OCI-LY3 (cell line): Measurements from ENCODE around the gene ARL3.

ENCODE experiments used
- H2AFZ ChIP-seq: fragments of 200-600, 300-600 bp; shearing (Covaris generic); 2 replicates; pipeline ENCODE4 v1.6.0; 2014; ENCODE audit warnings: antibody characterized with exemption, low read depth, low read length
- H3K27ac ChIP-seq: fragments of 200-600, 300-600 bp; sonication (generic); 2 replicates; pipeline ENCODE4 v1.5.1; 2014; ENCODE audit warnings: mild to moderate bottlenecking, low read length, moderate library complexity, mixed read lengths
- H3K27me3 ChIP-seq: fragments of 200-600, 300-600 bp; sonication (generic); 2 replicates; pipeline ENCODE4 v1.6.1; 2014; ENCODE audit warnings: low read depth, low read length, mixed read lengths
- H3K36me3 ChIP-seq: fragments of 200-600, 300-600 bp; sonication (generic); replicated peaks from 2 replicates; pipeline ENCODE3; 2014; ENCODE audit warnings: low read depth, low read length, mixed read lengths
- H3K4me1 ChIP-seq: fragments of 300-600, 200-600 bp; sonication (generic); 2 replicates; pipeline ENCODE4 v1.6.1; 2014; ENCODE audit warnings: low read length, mixed read lengths
- H3K4me2 ChIP-seq: fragments of 200-600, 300-600 bp; sonication (generic); 2 replicates; pipeline ENCODE4 v1.6.1; 2014; ENCODE audit warnings: low read length, mixed read lengths
- H3K4me3 ChIP-seq: fragments of 300-600, 200-600 bp; sonication (generic); 2 replicates; pipeline ENCODE4 v1.5.1; 2014; ENCODE audit warnings: antibody characterized with exemption, mild to moderate bottlenecking, low read length, moderate library complexity
- H3K79me2 ChIP-seq: fragments of 300-600, 200-600 bp; shearing (Covaris generic); 2 replicates; pipeline ENCODE4 v1.6.1; 2014; ENCODE audit warnings: mild to moderate bottlenecking, low read length, mixed read lengths
- H3K9ac ChIP-seq: fragments of 300-600, 200-600 bp; shearing (Covaris generic); 2 replicates; pipeline ENCODE4 v1.6.0; 2014; ENCODE audit warnings: mild to moderate bottlenecking, low read length, moderate library complexity
- H3K9me3 ChIP-seq: fragments of 200-600, 300-600 bp; shearing (Covaris generic); 2 replicates; pipeline ENCODE4 v1.6.1; 2014; ENCODE audit warnings: low read length, mixed read lengths; ENCODE audit not compliant: insufficient read depth
- H4K20me1 ChIP-seq: fragments of 200-600, 300-600 bp; sonication (generic); 2 replicates; pipeline ENCODE4 v1.6.1; 2016; ENCODE audit warnings: low read length, mixed read lengths; ENCODE audit not compliant: insufficient read depth
- CTCF ChIP-seq: fragments of 200-600, 300-600 bp; sonication (generic); IDR thresholded peaks from 2 replicates; pipeline ENCODE4 v1.5.1; 2014; ENCODE audit warnings: antibody characterized with exemption, low read length, low read depth
- EZH2phosphoT487 ChIP-seq: fragments of 200-600 bp; shearing (Covaris generic); IDR thresholded peaks from 2 replicates; pipeline ENCODE4 v1.6.1; 2018; ENCODE audit warnings: antibody characterized with exemption, mixed run types, low read depth

The ARL3 gene

GRCh38 chr10:102675011-102675665, 39.1 kb downstream of the ARL3 start:
- Histone ChIP-seq H3K4me3 (no peak overlapping the region), H3K4me2 (no peak overlapping the region), H3K79me2 (no peaks in the 10 kb centered on the region), H3K27ac (no peak overlapping the region), H3K4me1 (peaks cover 9% of the 10 kb centered on the region), H3K9me3 (no peaks in the 10 kb centered on the region), H2AFZ (no peak overlapping the region), H3K36me3 (no peaks in the 10 kb centered on the region), H3K9ac (no peak overlapping the region), H4K20me1 (no peaks in the 10 kb centered on the region), H3K27me3 (no peaks in the 10 kb centered on the region)
- no peak for TF ChIP-seq CTCF
- TF ChIP-seq EZH2phosphoT487 = no peak

- Histone ChIP-seq H3K9me3 (no peaks in the 10 kb centered on the region), H3K79me2 (no peaks in the 10 kb centered on the region), H3K27ac (no peak overlapping the region), H3K4me3 (no peak overlapping the region), H3K36me3 (no peaks in the 10 kb centered on the region), H4K20me1 (no peaks in the 10 kb centered on the region), H3K4me2 (no peak overlapping the region), H3K9ac (no peak overlapping the region), H3K27me3 (no peaks in the 10 kb centered on the region), H3K4me1 (peaks cover 9% of the 10 kb centered on the region), H2AFZ (no peak overlapping the region)
- TF ChIP-seq CTCF (no peak), EZH2phosphoT487 (no peak)
Observed at GRCh38 chr10:102674566-102674965, 39.6 kb downstream of the ARL3 start.

GRCh38 chr10:102673819-102674511, 40.2 kb downstream of the ARL3 start:
- Histone ChIP-seq H3K27ac (no peak overlapping the region), H3K4me1 (peaks cover 9% of the 10 kb centered on the region), H3K36me3 (no peaks in the 10 kb centered on the region), H3K27me3 (no peaks in the 10 kb centered on the region), H3K4me2 (no peak overlapping the region), H3K9me3 (no peaks in the 10 kb centered on the region), H2AFZ (no peak overlapping the region), H3K9ac (no peak overlapping the region), H4K20me1 (no peaks in the 10 kb centered on the region), H3K79me2 (no peaks in the 10 kb centered on the region), H3K4me3 (no peak overlapping the region)
- TF ChIP-seq CTCF (no peak), EZH2phosphoT487 (no peak)

- H3K27ac ChIP-seq = no peak overlapping the region
Observed at GRCh38 chr10:102673236-102673818, 40.9 kb downstream of the ARL3 start.

More at GRCh38 chr10:102673236-102673818, 40.9 kb downstream of the ARL3 start:
- no peaks in the 10 kb centered on the region for H3K27me3 ChIP-seq
- peaks cover 9% of the 10 kb centered on the region for H3K4me1 ChIP-seq
- H4K20me1 ChIP-seq = no peaks in the 10 kb centered on the region
- no peak overlapping the region for H2AFZ ChIP-seq
- no peak for TF ChIP-seq EZH2phosphoT487
- no peak for TF ChIP-seq CTCF
- H3K9me3 ChIP-seq = no peaks in the 10 kb centered on the region
- no peak overlapping the region for H3K4me3 ChIP-seq
- no peaks in the 10 kb centered on the region for H3K36me3 ChIP-seq
- H3K9ac ChIP-seq = no peak overlapping the region
- H3K79me2 ChIP-seq = no peaks in the 10 kb centered on the region
- H3K4me2 ChIP-seq = no peak overlapping the region
